Astrocyte (in vitro differentiated cells and primary cell): Measurements from ENCODE around the gene RALGPS2. TPM values are rescaled to one million over a fixed set of nuclear protein-coding genes. Genes with fewer than 3 reads are reported as not detected.

Source experiments
- DNase-seq: peaks from one replicate; pipeline ENCODE4 v3.0.0-alpha.2; 2010; ENCODE audit warnings: low read depth
- FAIRE-seq: peaks from 2 replicates; lab custom pipeline; 2011; peaks lifted over from hg19 to GRCh38; lab: Jason Lieb, UNC
- H2AFZ ChIP-seq: 2 replicates; pipeline ENCODE4 v1.6.0; 2012; ENCODE audit warnings: low read depth, low read length, inconsistent platforms
- H3K27ac ChIP-seq: 2 replicates; pipeline ENCODE4 v1.5.1; 2011; ENCODE audit warnings: low read depth, low read length, inconsistent platforms
- H3K27me3 ChIP-seq: 2 replicates; pipeline ENCODE4 v1.6.0; 2011; ENCODE audit warnings: low read length, inconsistent platforms; ENCODE audit not compliant: insufficient read depth
- H3K36me3 ChIP-seq: 2 replicates; pipeline ENCODE4 v1.5.1; 2011; ENCODE audit warnings: low read length, inconsistent platforms; ENCODE audit not compliant: insufficient read depth
- H3K4me1 ChIP-seq: 2 replicates; pipeline ENCODE4 v1.5.1; 2011; ENCODE audit warnings: low read length, inconsistent platforms; ENCODE audit not compliant: insufficient read depth
- H3K4me2 ChIP-seq: 2 replicates; pipeline ENCODE4 v1.6.0; 2012; ENCODE audit warnings: low read length, inconsistent platforms
- H3K4me3 ChIP-seq: 2 replicates; pipeline ENCODE4 v1.5.1; 2011; ENCODE audit warnings: low read depth, mild to moderate bottlenecking, low read length, inconsistent platforms; ENCODE audit not compliant: insufficient read depth
- H3K79me2 ChIP-seq: 2 replicates; pipeline ENCODE4 v1.6.0; 2012; ENCODE audit warnings: mild to moderate bottlenecking, low read length, inconsistent platforms; ENCODE audit not compliant: insufficient read depth
- H3K9ac ChIP-seq: 2 replicates; pipeline ENCODE4 v1.6.0; 2012; ENCODE audit warnings: mild to moderate bottlenecking, low read length, inconsistent platforms
- H3K9me3 ChIP-seq: 2 replicates; pipeline ENCODE4 v1.5.1; 2012; ENCODE audit warnings: low read depth, mild to moderate bottlenecking, low read length, inconsistent platforms; ENCODE audit not compliant: insufficient read depth
- H4K20me1 ChIP-seq: 2 replicates; pipeline ENCODE4 v1.6.0; 2012; ENCODE audit warnings: low read length, inconsistent platforms; ENCODE audit not compliant: insufficient read depth
- H3K27ac Mint-ChIP-seq: one replicate; pipeline ENCODE4 v1.8.0; 2021; ENCODE audit warnings: mild to moderate bottlenecking, mixed read lengths; ENCODE audit not compliant: unreplicated experiment
- H3K27me3 Mint-ChIP-seq: one replicate; pipeline ENCODE4 v1.8.0; 2021; ENCODE audit warnings: low read depth, mixed read lengths; ENCODE audit not compliant: unreplicated experiment
- H3K36me3 Mint-ChIP-seq: one replicate; pipeline ENCODE4 v1.8.0; 2021; ENCODE audit warnings: low read depth, mixed read lengths; ENCODE audit not compliant: unreplicated experiment
- H3K4me1 Mint-ChIP-seq: one replicate; pipeline ENCODE4 v1.8.0; 2021; ENCODE audit warnings: low read depth, mixed read lengths; ENCODE audit not compliant: unreplicated experiment
- H3K4me3 Mint-ChIP-seq: one replicate; pipeline ENCODE4 v1.8.0; 2021; ENCODE audit warnings: mild to moderate bottlenecking, moderate library complexity, mixed read lengths; ENCODE audit not compliant: unreplicated experiment
- H3K9me3 Mint-ChIP-seq: one replicate; pipeline ENCODE4 v1.8.0; 2021; ENCODE audit warnings: mild to moderate bottlenecking, mixed read lengths; ENCODE audit not compliant: unreplicated experiment
- CTCF ChIP-seq: IDR thresholded peaks from 2 replicates; pipeline ENCODE4 v1.5.1; 2011; ENCODE audit warnings: low read depth, mild to moderate bottlenecking, inconsistent platforms, low read length, moderate library complexity; ENCODE audit not compliant: insufficient read depth
- EZH2 ChIP-seq: IDR thresholded peaks from 2 replicates; pipeline ENCODE4 v1.6.1; 2012; ENCODE audit warnings: mild to moderate bottlenecking, low read length, inconsistent platforms; ENCODE audit not compliant: insufficient read depth
- total RNA-seq: library from RNA; stranded (reverse); gene quantifications from 2 replicates; pipeline ENCODE4 v1.2.1, GENCODE V29; 2021

RALGPS2 gene
- total RNA-seq, 1 donor from 2014 or later = 33.6 TPM

DNA sequence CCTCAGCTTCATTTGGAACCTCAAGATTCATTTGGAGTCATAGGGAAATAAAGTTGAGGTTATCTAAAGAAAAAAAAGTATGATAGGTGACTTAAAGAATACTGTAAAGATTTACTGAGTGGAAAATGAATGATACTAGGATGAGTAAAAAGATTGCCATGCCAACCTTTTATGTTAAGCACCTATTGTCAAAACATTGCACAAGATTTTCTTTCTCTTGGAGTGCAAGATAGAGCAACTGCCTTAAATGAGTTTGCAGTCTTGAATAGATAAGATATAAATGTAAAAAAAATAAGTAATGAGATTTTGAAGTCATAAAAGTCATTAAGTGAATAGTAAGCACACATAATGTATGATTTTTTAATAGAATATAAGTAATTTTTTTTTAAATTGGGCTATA is 150.9 kb downstream of the RALGPS2 start:
- Histone ChIP-seq H4K20me1 (no peaks in the 10 kb centered on the region), H3K4me1 (peaks cover under 1% of the 10 kb centered on the region), H3K9me3 (no peaks in the 10 kb centered on the region), H3K79me2 (no peaks in the 10 kb centered on the region), H3K4me2 (no peak overlapping the region), H2AFZ (no peak overlapping the region), H3K36me3 (no peaks in the 10 kb centered on the region), H3K27ac (no peak overlapping the region), H3K9ac (no peak overlapping the region), H3K4me3 (no peak overlapping the region), H3K27me3 (no peaks in the 10 kb centered on the region)
- no peak for FAIRE-seq
- TF ChIP-seq CTCF (no peak), EZH2 (no peak)
- Mint-ChIP-seq H3K27ac (no peak overlapping the region), H3K4me3 (no peak overlapping the region), H3K36me3 (peaks cover 2% of the 10 kb centered on the region), H3K4me1 (peaks cover 17% of the 10 kb centered on the region), H3K27me3 (no peaks in the 10 kb centered on the region), H3K9me3 (no peaks in the 10 kb centered on the region)
- no peak for DNase-seq

GRCh38 chr1:178877896-178878295 is 152.9 kb downstream of the RALGPS2 start:
- Histone ChIP-seq H3K4me1 (no peaks in the 10 kb centered on the region), H3K36me3 (no peaks in the 10 kb centered on the region), H3K9ac (no peak overlapping the region), H3K4me3 (no peak overlapping the region), H4K20me1 (no peaks in the 10 kb centered on the region), H3K27me3 (no peaks in the 10 kb centered on the region), H3K27ac (no peak overlapping the region), H3K4me2 (no peak overlapping the region), H3K9me3 (no peaks in the 10 kb centered on the region), H3K79me2 (no peaks in the 10 kb centered on the region), H2AFZ (no peak overlapping the region)
- Mint-ChIP-seq H3K4me3 (no peak overlapping the region), H3K9me3 (no peaks in the 10 kb centered on the region), H3K36me3 (peaks cover 2% of the 10 kb centered on the region), H3K27ac (no peak overlapping the region), H3K4me1 (peaks cover under 1% of the 10 kb centered on the region), H3K27me3 (no peaks in the 10 kb centered on the region)
- DNase-seq = no peak
- FAIRE-seq = no peak
- TF ChIP-seq CTCF = no peak
- TF ChIP-seq EZH2 = no peak

GRCh38 chr1:178881950-178882349 is 156.9 kb downstream of the RALGPS2 start:
- no peak overlapping the region for H3K4me3 Mint-ChIP-seq

More at GRCh38 chr1:178881950-178882349, 156.9 kb downstream of the RALGPS2 start:
- Histone ChIP-seq H3K4me2 (no peak overlapping the region), H4K20me1 (no peaks in the 10 kb centered on the region), H3K36me3 (no peaks in the 10 kb centered on the region), H3K4me3 (no peak overlapping the region), H3K4me1 (no peaks in the 10 kb centered on the region), H3K79me2 (no peaks in the 10 kb centered on the region), H3K9ac (no peak overlapping the region), H3K9me3 (no peaks in the 10 kb centered on the region), H2AFZ (no peak overlapping the region), H3K27me3 (no peaks in the 10 kb centered on the region), H3K27ac (no peak overlapping the region)
- Mint-ChIP-seq H3K36me3 (peaks cover 3% of the 10 kb centered on the region), H3K4me1 (no peaks in the 10 kb centered on the region), H3K27ac (no peak overlapping the region), H3K9me3 (no peaks in the 10 kb centered on the region), H3K27me3 (no peaks in the 10 kb centered on the region)
- DNase-seq = no peak
- no peak for TF ChIP-seq EZH2
- no peak for TF ChIP-seq CTCF
- FAIRE-seq = no peak
